GM18505 (cell line): ENCODE measurements around the gene SNX25.

Experiments
- ATAC-seq: cut with Tn5 transposase; IDR thresholded peaks from one replicate; pipeline ENCODE4 v1.9.1; 2021; ENCODE audit not compliant: unreplicated experiment
- POLR2A ChIP-seq: IDR thresholded peaks from 4 replicates; pipeline ENCODE4 v1.6.1; 2011; ENCODE audit warnings: borderline replicate concordance; ENCODE audit not compliant: insufficient read depth, insufficient read length; ENCODE audit errors: extremely low read depth

Gene SNX25

GRCh38 chr4:185210102-185210981 is 944 bp downstream of the SNX25 start:
- TF ChIP-seq POLR2A, result no peak
- ATAC-seq, result peak; percentile 4

GRCh38 chr4:185211035-185211434 is 1.6 kb downstream of the SNX25 start:
- ATAC-seq, result no peak
- TF ChIP-seq POLR2A, result no peak

GRCh38 chr4:185211641-185212040 is 2.2 kb downstream of the SNX25 start:
- ATAC-seq, result no peak
- TF ChIP-seq POLR2A, result no peak

- no peak for ATAC-seq
- peak; percentile 14 for TF ChIP-seq POLR2A
Observed at GRCh38 chr4:185212581-185212980, 3.2 kb downstream of the SNX25 start.

GRCh38 chr4:185213877-185214276 is 4.5 kb downstream of the SNX25 start:
- TF ChIP-seq POLR2A, result no peak
- ATAC-seq, result peak; percentile 43

GRCh38 chr4:185215261-185215660 is 5.9 kb downstream of the SNX25 start:
- no peak for ATAC-seq

GRCh38 chr4:185217408-185217975 is 8.1 kb downstream of the SNX25 start:
- no peak for TF ChIP-seq POLR2A
- no peak for ATAC-seq

More at GRCh38 chr4:185215261-185215660, 5.9 kb downstream of the SNX25 start:
- no peak for TF ChIP-seq POLR2A

GRCh38 chr4:185218312-185218711 is 8.9 kb downstream of the SNX25 start:
- TF ChIP-seq POLR2A, result no peak
- no peak for ATAC-seq

- TF ChIP-seq POLR2A, result no peak
- ATAC-seq, result no peak
Observed at GRCh38 chr4:185219551-185220344, 10.3 kb downstream of the SNX25 start.

- no peak for ATAC-seq
- TF ChIP-seq POLR2A, result no peak
Observed at GRCh38 chr4:185221491-185221890, 12.1 kb downstream of the SNX25 start.

- TF ChIP-seq POLR2A, result no peak
- no peak for ATAC-seq
Observed at GRCh38 chr4:185221912-185222311, 12.5 kb downstream of the SNX25 start.

- no peak for ATAC-seq
- no peak for TF ChIP-seq POLR2A
Observed at GRCh38 chr4:185222598-185222997, 13.2 kb downstream of the SNX25 start.

GRCh38 chr4:185224597-185224996 is 15.2 kb downstream of the SNX25 start:
- no peak for TF ChIP-seq POLR2A
- no peak for ATAC-seq
